Measurements from ENCODE around the gene DMTF1.

GRCh38 chr7:87144173-87144657, 8.0 kb upstream of the DMTF1 start:
- TF ChIP-seq CTCF (IDR thresholded peaks at IDR 0.05; ENCODE audit: insufficient read depth, low read length) (no peak), POLR2AphosphoS5 (IDR thresholded peaks at IDR 0.05; ENCODE audit: low read depth) (no peak), SPI1 (IDR thresholded peaks at IDR 0.05; ENCODE audit: borderline replicate concordance, low read depth) (no peak)

Measured in HL-60 (cell line).